D721Med (cell line): ENCODE measurements around the gene ODR4.
"Not testable (repeated sequence)": the region's sequence is repeated elsewhere in the genome, so short reads cannot be mapped to it uniquely, and the experiment has no call there.

ENCODE experiments used
- DNase-seq: peaks from one replicate; pipeline ENCODE4 v3.0.0; 2011; ENCODE audit warnings: low spot score; ENCODE audit not compliant: insufficient read length
- FAIRE-seq: peaks from 2 replicates; lab custom pipeline; 2011; peaks lifted over from hg19 to GRCh38; lab: Jason Lieb, UNC
- TF ChIP-seq, protein P1 (sequence below): IDR thresholded peaks from 2 replicates; pipeline ENCODE4 v1.5.1; 2012; ENCODE audit warnings: mild to moderate bottlenecking, control low read depth; ENCODE audit not compliant: insufficient read depth; ENCODE audit errors: missing control alignments

The ODR4 gene

GRCh38 chr1:186375152-186375928 is at the start of gene ODR4, which contains the start of gene TPR:
Gene ODR4, plus strand, starts transcription at chr1:186375838. Its CDS starts 3,948 bp downstream, at chr1:186379786.
Gene TPR, minus strand, starts transcription at chr1:186375253. Its CDS starts 225 bp downstream, at chr1:186375028.
- TF ChIP-seq, protein P1, sequence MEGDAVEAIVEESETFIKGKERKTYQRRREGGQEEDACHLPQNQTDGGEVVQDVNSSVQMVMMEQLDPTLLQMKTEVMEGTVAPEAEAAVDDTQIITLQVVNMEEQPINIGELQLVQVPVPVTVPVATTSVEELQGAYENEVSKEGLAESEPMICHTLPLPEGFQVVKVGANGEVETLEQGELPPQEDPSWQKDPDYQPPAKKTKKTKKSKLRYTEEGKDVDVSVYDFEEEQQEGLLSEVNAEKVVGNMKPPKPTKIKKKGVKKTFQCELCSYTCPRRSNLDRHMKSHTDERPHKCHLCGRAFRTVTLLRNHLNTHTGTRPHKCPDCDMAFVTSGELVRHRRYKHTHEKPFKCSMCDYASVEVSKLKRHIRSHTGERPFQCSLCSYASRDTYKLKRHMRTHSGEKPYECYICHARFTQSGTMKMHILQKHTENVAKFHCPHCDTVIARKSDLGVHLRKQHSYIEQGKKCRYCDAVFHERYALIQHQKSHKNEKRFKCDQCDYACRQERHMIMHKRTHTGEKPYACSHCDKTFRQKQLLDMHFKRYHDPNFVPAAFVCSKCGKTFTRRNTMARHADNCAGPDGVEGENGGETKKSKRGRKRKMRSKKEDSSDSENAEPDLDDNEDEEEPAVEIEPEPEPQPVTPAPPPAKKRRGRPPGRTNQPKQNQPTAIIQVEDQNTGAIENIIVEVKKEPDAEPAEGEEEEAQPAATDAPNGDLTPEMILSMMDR: peak; percentile 99
- peak; percentile 72 for DNase-seq
- peak; percentile 96 for FAIRE-seq

DNA sequence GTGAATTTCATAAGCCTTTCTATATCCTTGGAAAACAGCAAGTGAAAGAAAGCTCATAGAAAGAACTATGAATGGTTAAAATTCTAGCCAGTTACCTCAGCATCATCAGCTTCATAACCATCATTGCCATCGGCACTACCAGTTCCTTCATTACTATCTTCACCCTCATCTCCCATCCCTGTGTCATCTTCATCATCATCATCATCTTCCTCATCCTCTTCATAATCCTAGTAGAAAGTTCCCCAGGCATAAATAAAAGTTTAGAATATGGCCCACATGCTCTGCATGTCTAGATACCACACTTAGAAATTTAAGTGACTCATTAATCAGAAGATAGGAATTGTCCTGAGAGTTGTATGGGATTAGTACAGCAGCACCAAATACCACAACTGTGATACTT is 49.6 kb upstream of the ODR4 start:
- DNase-seq: no peak
- peak; percentile 84 for FAIRE-seq
- TF ChIP-seq, protein P1: no peak

- DNase-seq: no peak
- TF ChIP-seq, protein P1: no peak
- peak; percentile 46 for FAIRE-seq
These were observed 48.3 kb upstream of the ODR4 start for GRCh38 chr1:186327331-186327730.

DNA sequence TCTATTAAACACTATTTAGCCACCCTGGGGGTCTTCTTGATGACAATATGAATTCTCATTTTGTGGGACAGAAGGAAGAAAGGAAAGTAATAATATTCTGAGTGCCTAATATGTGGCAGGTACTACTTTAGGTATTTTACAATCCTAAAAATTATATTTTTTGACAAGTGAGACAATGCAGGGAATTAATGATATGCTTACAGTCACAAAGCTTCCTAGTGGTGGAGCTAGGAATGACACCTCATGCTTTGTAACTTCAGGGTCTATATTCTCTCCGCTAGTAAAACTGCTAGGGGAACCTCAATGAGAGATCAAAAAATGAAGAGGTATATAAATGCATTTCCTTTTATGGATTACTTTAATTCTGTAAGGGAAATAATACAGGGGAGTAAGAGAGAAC is 44.9 kb upstream of the ODR4 start:
- DNase-seq: no peak
- FAIRE-seq: peak; percentile 11

GRCh38 chr1:186337554-186337953 is 38.1 kb upstream of the ODR4 start:
- TF ChIP-seq, protein P1: no peak
- no peak for FAIRE-seq
- no peak for DNase-seq

More for the DNA sequence above, 44.9 kb upstream of the ODR4 start:
- TF ChIP-seq, protein P1: no peak

DNA sequence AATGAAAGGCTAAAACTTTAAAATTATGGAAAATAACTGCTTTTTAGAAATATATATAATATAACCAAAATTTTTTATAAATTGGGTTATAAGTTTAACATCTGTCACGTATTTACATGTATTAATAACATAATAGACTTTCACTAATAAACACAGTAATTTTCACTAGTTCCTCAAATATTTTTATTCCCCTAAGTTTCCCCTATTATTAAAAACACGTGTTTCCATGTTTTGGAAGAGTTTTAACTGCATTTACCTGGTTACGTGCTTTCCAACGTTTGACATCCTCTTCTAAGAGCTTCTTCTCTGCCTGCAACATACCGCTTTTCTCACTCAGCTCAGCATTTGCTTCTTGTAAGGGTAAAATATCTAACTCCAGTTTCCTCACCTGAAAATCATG is 34.9 kb upstream of the ODR4 start:
- DNase-seq (no peak), FAIRE-seq (no peak)
- TF ChIP-seq, protein P1: no peak

DNA sequence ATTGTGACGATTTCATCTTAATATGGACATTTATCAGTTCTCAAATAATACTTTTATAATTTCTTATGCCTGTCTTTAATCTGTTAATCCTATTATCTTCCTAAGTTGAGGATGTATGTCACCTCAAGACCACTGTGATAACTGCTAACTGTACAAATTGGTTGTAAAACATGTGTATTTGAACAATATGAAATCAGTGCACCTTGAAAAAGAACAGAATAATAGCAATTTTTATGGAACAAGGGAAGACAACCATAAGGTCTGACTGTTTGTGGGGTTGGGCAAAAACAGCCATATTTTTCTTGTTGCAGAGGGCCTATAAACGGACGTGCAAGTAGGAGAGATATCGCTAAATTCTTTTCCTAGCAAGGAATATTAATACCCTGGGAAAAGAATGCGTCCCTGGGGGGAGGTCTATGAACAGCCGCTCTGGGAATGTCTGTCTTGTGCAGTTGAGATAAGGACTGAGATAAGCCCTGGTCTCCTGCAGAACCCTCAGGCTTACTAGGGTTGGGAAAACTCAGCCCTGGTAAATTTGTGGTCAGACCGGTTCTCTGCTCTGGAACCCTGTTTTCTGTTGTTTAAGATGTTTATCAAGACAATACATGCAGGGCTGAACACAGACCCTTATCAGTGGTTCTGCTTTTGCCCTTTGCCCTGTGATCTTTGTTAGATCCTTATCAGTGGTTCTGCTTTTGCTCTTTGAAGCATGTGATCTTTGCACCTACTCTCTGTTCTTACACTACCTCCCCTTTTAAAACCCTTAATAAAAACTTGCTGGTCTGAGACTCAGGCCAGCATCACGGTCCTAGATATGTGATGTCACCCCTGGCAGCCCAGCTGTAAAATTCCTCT is 27.6 kb upstream of the ODR4 start:
- DNase-seq: not testable (repeated sequence)
- FAIRE-seq: peak; percentile 84
